ENCODE data around the gene TUBGCP6.

Gene TUBGCP6

DNA sequence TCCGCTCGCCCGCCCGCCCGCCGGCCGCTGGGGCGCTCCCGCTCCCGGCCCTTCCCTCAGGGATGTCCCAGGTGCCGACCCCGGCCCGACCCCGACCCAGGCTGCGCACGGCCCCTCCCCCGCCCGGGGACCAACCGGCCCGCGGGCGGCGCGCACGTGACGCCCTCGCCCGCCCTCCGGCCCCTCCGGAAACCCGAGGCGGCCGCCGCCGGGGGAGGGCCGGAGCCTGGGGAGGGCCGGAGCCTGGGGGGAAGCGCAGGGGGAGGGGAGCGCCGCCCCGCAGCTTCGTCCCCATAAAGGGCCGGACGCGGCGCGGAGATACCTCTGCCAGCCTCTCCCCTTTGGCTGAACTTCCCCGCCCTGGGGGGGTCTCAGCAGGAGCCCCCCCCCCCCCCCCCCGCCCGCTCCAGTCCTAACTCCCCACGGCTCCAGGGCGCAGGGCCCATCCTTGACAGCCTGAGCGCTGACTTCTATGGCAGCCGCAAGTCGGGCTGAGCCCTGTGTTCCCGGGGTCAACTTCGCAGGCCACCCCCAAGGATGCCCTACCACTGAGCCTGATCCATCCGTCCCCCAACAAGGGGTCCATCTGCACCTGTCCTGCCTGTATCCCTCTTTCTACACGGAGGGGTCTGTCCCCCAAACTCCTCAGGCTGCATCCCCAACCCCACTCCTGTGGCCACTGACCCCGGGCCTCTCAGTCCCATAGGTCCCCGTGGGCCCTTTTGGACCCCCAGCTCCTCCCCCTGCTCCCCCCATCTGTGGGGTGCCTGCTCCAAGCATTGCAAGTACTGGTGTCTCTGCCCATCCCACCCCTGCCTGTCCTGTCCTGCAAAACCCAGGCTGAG is 17.0 kb upstream of the TUBGCP6 start, which contains the start of gene MAPK12:
Gene MAPK12, minus strand, starts transcription at position 69 of the 845 bp plus-strand sequence. CDS start 174 bp downstream, outside the sequence.
- no peak for DNase-seq

GRCh38 chr22:50260801-50261614 is 16.2 kb upstream of the TUBGCP6 start:
- no peak for DNase-seq

DNA sequence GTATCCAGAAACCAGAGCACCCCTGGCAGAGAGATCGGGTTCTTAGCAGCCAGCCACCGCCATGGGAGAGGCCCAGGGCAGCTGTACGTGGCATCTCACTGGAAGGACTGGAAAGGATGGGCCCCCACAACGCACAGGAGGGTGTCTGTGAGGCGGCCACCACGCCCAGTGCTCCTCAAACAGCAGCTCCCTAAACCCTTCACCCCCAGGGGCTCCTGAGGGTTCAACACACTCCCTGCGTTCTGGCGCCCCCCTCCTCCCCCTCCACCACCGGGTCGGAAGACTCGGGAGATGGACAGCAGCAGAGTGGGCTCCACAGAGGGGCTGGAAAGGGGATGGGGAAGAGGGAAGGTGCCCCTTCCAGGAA is 15.6 kb upstream of the TUBGCP6 start:
- DNase-seq, result no peak

- no peak for DNase-seq
Measured at GRCh38 chr22:50259302-50259701, 14.5 kb upstream of the TUBGCP6 start.

GRCh38 chr22:50258361-50259292 is 13.8 kb upstream of the TUBGCP6 start:
- no peak for DNase-seq

DNA sequence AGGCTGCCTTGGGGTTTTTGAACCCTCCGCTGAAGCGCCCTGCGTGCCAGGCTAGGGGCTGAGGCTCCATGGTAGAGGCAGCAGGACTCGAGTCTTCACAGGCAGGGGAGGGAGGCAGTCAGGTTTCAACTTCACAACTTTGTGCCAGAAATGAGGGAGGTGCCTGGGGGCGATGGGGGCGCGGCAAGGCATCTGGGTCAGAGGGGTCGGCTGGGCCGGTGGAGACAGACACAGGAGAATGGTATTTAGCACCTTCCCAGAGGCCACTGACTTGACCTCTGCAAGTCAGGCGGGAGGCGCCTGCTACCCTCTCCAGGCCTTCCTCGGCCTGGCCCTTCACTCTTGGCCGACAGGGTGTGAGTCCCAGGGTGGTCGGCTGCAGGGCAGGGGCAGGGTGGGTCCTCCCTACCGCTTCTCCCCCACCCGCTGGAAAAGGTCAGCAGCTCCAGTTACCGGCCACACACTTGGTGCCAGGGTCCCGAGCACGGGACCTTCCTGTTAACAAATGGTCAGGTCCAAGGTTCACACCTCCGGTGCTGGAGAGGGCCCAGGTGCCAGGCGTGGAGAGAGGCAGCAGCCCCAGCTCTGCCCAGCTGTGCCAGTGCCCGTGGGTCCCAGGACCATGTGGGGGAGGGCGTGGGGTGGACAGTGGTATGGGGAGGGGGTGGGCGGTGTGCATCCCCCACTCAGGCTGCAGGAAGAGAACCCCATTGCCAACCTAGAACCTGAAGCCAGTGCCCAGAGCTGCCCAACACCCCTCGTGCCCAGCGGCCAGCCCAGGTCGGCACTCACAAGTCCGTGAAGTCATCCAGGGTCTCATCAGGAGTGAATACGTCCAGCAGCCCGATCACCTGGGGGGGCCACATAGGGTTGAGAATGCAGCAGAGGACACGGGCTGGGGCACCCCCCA is 12.9 kb upstream of the TUBGCP6 start:
- DNase-seq, result no peak

DNA sequence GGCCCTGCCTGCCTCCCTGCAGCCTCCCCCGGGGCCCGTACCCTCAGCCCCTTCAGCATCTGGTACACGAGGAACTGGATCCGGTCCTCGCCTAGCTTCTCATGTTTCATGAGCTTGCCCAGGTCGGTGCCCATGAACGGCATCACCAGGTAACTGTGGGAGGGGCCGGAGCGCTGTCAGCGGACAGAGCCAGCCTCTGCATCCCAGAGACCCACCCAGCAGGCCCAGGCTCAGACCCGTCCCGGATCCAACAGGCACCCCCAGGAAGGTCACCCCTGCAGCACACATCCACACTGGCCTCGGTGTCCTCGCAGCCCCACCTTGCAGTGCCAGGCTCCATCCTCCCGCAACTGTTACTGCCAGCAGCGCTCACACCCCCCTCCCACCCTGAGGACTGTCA is 12.2 kb upstream of the TUBGCP6 start:
- no peak for DNase-seq

- no peak for DNase-seq
Measured at GRCh38 chr22:50256258-50256862, 11.5 kb upstream of the TUBGCP6 start.

DNA sequence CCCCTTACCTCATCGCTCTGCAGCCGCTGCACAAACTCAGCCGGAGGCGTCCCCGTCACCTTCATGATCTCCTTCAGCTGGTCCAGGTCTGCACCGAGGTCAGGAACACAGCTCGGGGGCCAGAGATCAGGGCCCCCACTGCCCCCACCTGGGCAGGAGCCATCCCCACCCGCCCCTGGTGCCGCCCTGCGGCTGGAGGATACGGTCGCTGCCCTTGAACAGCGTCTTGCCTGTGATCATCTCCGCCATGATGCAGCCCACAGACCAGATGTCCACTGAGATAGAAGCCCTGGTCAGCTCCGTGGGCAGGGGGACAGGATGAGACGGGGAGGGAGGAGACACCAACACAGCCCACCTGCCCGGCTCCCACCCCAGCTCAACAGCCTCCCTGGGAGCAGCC is 10.8 kb upstream of the TUBGCP6 start:
- DNase-seq, result no peak

DNA sequence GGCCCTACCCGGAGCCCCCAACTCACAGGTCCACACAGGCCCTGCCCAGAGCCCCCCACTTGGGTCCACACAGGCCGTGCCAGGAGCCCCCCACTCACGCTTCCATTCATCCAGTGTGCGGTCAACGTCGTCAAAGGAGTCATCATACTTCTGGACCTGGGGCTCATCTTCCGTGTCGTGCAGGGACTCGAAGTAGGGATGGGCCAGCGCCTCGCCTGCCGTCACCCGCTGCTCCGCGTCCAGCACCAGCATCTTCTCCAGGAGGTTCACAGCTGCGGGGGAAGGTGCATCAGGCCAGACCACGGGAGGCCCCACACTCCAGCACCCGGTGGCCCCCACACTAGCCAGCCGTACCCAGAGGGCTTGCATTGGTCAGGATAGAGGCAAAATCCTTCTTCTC is 10.3 kb upstream of the TUBGCP6 start:
- no peak for DNase-seq

DNA sequence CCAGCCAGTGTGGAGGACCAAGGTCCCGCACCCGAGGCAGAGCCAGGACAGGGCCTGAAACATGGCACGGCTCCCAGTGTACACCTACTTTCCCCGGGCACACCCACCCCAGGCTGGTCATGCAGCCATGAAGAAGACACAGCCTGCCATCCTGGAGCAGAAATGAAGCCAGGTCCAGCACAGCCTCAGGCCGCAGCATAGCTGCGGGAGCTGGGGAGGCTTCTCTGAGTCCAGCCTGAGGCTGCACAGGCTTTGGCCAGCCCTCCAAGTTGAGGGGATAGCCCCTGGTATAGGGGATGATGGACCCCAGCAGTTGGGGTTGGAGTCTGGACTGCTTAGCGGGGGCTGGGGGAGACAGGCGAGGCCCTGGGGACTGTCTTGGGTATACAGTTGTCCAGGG is 9.1 kb upstream of the TUBGCP6 start:
- no peak for DNase-seq

DNA sequence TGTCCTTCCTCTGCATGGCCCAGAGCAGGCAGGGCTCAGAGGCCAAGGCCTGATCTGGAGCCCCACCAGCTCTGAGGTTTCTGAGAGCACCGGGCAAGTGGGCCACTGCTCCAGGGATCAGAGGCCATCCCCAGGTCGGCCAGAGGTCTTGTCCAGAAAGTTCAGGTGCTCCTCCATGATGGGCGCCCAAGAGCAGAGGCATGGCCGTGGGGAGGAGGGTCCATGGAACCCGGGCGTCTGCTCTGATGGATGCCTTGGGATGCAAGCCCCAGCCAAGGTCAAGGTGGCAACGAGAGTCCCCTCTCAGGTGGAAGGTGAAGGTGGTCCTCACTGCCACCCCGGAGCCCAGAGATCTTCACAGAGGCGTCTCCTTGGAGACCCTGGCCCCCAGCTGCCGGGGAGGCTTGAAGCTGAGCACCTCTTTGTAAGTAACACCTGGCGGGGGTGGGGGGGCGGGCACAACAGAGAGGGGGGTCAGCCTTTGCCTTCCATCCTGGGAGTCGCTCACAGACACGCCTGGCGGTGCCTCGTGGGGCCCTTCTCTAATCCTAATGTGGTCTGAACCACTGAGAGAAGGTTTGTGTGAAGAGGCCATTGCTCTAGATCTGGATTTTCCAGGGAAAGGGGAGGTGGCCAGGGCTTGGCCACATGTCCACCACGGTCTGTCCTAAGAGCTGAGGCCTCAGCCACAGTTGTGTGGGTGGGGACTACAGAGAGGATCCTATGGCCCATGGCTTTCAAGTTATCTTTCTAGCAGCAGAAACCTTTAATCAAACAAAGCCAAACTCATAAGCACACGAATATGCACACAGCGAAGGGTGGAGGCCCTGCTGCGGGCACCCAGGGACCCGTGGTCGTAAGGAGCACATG is 8.5 kb upstream of the TUBGCP6 start:
- DNase-seq, result no peak

DNA sequence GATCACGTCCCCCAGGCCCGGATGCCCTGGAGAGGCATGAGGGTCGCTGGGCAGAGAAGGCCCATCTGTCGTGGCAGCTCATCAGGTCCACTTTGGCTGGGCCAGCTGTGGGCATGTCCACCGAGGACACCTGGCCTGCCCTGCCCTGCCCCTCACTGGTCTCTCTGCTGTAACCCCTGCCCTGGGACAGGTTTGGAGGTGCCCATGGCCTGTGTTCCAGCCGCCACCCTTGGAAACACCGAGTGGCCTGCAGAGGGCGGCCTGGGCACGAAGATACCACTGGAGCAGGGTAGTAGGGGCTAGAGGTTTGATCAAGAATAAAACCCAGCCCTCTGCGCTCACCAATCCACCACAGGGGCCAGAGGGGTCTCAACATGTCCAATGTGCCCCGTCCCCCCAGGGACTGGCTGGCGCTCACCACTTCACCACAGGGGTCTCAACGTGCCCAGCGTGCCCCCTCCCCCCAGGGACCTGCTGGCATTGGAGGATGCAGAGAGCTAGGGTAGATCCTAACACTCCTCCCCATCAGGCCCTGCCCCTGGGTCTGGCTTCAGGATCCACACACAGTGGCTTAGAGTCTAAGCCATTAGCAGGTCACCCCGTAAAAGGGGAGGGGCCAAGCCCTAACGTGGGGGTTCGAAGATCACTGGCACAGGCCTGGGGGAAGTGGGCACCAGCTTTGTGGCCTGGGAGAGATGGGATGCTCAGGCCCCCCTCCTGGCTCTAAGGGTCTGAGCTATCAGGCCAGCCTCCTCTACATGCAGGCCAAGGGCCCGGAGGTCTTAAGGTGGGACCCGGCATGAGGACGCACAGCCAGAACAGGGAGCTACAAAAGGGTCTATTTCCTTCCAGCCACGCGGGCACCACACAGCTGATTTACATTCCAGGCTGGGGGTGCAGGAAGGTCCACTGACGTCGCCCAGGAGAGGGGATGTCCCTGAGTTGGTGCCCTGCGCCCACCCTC is 7.5 kb upstream of the TUBGCP6 start:
- DNase-seq, result peak; percentile 18

- DNase-seq, result no peak
Measured at GRCh38 chr22:50251477-50252081, 6.8 kb upstream of the TUBGCP6 start.

GRCh38 chr22:50250555-50251476 is 6.0 kb upstream of the TUBGCP6 start, which contains the start of gene HDAC10:
HDAC10 (minus strand) TSS chr22:50251265; CDS start chr22:50251032, 233 bp downstream.
- DNase-seq, result peak; percentile 57

- no peak for DNase-seq
Measured at GRCh38 chr22:50250249-50250554, 5.4 kb upstream of the TUBGCP6 start.

Measured in GF-D8 (cell line).